HG03354 (cell line): Measurements from ENCODE around the gene AFAP1L2.
A peak's percentile ranks its signal among the peaks of the same experiment; 100 is the strongest.

ENCODE experiments used
- ATAC-seq: cut with Tn5 transposase; IDR thresholded peaks from one replicate; pipeline ENCODE4 v1.9.1; 2021; ENCODE audit warnings: mild to moderate bottlenecking; ENCODE audit not compliant: unreplicated experiment, poor library complexity, severe bottlenecking

The AFAP1L2 gene

DNA sequence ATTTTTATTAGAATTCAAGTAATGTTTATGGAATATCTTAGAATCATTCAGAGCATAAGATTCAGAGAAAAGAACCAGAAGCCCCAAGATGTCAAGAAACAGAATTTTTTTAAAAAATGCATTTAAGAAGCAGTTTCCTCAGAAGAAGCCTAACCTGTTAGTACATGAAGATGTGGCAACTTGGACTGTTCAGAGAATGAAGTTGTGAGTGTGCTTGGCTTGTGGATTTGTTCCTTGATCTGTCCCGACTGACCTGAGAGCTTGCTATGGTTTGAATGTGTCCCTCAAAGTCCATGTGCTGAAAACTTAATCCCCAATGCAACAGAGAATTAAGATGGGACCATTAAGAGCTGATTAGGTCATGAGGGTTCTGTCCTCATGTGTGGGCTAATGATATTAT is 13.8 kb upstream of the AFAP1L2 start:
- no peak for ATAC-seq

DNA sequence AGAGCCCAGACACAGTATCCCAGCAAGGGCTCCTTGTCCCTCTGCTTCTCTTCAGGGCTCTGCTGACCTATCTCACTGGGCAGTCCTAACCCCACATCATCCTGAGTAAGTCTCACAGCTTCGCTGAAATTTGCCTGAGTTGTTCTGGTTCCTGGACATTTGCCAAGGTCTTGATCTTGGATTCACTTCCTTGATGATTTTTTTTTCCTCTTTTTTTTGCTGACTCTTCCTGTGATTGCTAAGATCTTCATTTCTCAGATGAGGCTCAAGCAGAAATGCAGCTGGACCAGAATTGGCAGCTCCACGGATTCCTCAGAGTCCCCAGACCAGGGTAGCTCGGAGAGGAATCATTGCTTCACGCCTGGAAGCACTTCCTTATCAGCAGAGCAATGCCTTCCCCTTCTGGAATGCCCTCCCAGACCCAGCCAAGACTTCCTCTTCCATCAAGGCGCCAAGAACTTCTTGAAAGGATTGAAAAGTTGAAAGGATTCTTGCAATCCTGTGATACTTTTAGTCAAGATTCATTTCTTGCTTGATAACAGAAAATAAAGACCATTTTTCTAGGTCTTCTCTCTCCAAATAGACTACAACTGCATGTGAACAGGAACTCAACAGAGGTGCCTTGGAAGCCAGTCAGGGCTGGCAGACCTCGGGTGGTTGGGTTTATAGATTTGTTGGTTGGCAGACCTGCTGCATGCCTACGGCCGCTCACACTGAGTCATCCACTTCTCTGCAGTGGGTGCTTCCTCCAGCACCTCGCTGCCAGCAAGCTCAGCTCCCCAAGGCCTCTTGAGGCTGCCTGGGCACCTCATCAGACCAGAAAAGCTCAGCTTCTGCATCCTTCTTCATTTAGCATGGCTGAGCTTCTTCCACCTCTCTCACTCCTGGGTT is 8.8 kb upstream of the AFAP1L2 start:
- ATAC-seq = no peak

DNA sequence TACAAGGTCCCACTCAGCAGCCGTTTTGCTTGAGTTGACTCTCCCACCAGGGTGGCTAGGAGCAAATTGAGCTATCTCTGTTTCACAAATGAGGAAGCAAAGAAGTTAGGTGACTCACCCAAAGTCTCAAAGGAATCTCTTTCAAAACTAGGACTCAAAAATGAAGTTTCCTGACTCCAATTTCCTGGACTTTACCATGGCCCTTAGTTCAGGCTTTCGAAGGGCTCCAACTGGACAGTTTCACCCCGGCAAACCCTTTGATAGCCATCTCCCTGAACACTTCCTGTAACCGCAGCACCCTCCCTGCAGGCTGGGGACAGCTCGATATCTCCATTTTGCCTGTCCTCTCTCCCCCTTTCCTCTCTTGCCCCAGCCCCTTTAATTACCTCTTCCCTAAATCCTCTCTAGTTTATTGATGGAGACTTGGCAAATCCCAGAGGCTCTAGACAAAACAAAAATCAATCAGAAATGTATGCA is 4.7 kb upstream of the AFAP1L2 start:
- ATAC-seq = no peak

DNA sequence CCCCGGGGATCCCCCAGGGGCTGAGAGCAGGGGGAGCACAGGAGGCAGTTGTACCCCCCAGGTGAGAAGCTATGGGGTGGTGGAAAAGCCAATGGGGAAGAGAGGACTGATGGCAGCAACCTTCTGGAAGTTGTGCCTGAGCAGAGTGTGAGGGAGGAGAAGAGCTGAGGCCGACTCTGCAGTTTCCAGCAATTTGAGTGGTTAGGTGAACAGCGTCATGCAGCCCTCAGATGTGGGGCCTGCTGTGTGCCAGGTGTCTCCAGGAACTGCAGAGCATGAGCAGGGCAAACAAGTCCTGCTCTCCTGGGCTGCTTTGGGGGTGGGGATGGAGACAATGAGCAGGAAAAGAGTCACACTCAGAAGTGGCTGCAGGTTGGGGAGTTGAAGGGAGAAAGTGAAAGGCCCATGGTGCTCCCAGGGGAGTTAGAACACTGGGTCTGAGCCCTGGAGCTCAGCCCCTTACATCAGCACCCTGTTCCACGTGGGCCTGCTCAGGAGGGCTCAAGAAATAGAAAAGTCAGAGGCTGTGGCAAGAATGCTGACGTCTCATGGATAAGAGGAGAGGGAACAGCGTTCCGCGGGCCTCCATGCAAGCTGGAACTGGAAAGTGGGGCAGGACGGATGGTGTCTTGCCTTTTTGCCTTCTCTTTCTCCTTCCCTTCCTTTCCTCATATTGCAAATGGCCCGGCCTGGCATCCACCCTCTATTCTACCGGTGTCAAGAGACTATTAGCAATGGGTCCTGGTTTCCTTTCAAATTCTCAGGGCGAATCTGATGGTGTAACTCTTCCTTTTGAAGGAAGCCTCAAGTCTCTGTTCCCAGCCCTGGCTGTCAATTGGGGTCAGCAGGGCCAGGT is 4.0 kb upstream of the AFAP1L2 start:
- peak; percentile 52 for ATAC-seq

DNA sequence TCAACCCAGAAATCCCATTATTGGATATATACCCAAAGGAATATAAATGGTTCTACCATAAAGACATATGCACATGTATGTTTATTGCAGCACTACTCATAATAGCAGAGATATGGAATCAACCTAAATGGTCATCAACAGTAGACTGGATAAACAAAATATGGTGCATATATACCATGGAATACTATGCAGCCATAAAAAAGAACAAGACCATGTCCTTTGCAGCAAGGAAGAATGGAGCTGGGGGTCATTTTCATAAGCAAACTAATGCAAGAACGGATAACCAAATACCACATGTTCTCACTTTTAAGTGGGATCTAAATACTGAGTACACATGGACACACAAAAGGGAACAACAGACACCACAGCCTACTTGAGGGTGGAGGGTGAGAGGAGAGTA is 2.2 kb upstream of the AFAP1L2 start:
- no peak for ATAC-seq

DNA sequence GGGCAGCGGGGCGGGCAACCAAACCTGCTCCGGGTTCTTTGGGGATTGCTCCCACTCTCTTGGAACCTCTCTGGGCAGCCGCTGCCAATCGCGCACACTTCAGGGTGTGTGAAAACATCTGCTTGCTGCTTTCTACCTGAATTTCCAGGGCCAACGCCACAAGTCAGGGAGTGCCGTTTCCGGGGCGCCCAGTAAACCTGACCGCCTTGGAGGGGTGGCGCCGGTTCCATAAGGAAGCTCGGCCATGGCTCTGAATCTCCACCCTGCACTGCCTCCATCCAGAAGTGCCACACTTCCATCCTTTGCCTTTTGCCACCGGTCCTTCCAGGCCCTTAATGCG is 679 bp upstream of the AFAP1L2 start:
- ATAC-seq = no peak

DNA sequence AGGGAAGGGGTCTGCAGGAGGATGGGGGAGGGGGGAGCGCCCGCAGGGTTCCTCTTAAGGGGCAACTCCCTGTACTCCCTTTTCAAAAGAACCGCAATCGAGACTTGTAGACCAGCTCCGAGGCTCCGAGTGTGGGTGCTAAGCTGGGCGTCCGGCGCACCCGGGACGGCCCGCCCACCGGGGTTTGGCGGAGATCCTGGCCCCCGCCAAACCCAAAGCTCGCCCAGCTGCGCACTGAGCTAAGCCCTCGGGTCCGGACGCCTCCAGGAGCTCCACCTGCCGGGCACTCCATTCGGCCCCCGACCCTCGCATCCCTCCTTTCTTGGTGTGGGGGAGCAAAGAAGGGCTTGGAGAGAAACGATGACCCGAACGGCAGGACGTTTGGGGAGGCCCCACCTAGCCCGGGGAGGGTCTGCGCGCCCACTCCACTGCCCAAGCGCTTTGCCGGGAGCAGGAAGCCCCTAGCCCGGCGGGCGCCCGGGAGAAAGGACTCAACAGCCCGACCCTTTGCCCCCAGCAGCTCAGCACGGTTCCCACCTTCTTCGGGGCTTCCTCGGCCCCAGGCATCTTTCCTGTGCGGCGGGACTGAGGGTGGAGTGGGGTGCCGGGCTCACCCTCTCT is 651 bp downstream of the AFAP1L2 start:
- no peak for ATAC-seq

DNA sequence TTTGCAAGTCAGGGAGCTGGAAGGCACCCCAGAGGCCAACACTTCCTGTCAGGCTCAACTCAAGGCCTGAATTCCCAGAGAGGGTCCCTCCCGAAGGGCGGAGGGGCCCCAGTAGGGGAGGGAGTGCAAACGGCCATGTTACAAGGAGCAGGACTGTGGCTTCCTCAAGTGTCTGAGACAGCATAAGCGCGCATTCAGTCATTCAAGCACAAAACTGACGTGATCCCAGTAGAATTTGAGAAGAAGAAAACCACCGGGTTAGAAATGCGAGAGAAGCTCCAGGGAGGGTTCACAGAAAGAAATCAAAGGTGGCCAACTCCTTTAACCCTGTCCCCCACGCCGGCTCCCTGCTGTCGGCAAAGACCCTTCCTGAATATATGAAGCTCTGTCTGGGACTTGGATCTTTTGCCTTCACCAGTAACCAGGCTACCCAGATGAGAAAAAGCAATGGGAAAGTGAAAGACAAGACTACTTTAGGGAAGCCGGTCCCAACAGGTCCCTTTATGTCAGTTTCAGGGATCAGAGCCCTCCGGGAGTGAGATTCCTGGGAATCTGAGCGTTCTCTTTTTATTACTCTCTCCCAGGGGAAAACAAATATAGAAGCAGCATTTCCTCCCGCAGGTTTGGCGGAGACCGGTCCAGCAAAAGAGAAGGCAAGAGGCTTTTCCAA is 1.3 kb downstream of the AFAP1L2 start:
- ATAC-seq = no peak

DNA sequence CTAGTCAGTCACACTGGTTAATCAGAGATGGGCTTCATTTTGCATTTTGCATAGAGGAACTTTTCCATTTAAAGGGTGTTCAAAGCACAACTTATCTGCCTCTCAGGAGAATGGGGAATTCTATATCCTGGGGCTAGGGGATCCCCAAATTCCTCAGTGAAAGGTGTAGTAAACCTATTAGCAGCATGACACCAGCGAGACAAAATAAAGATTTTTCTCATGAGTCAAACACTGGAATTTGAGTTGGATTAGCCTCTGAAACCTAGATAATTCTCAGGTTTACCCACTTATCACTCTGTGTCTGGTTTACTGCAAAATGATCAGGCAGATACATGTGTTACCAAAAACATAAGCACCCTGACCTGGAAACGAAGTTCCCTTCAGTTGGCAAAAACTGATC is 2.1 kb downstream of the AFAP1L2 start:
- ATAC-seq = no peak

DNA sequence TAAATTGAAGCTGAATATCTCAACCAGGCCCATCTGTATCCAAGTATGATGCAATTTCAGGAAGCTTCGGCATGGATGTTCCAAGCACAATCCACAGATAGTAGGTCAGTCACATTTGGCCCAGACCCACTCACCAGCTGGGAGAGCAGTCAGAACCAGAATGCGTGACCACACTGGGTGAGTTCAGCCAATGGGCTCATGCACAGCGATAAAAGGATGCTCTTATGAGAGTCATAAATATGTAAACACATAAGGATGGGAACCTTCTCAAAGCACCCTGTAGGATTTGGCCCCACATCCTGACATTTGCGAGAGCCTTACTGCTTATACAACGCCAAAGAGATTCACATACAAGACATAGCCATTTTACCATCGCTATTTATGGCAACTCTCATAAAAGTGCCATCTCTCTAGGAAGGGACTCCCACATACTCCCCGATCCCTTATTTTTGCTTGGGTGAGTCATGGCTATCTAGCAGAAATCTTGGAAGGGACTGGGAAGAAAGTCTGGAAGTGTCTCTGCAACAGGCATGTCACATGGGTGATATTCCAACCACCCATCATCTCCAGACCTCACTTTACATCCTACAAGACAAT is 3.0 kb downstream of the AFAP1L2 start:
- no peak for ATAC-seq

DNA sequence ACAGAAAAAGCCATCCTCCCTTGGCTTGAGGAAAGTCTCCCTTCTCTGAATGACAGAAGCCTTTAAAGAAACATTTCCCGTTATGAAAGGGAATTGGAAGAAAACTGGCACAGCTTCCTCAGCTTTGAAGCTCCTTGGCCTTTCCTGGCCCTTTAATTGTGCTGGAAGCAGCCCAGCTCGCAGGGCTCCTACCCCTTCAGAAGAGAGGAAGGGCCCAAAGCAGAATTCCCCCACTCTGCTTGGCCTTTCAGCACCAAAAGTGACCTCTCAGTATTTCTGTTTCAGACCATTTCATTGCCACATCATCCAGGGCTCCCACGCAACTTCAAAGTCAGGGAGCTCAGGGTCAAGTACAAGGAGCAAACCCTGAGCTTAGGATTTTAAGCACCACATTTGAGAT is 4.2 kb downstream of the AFAP1L2 start:
- no peak for ATAC-seq

DNA sequence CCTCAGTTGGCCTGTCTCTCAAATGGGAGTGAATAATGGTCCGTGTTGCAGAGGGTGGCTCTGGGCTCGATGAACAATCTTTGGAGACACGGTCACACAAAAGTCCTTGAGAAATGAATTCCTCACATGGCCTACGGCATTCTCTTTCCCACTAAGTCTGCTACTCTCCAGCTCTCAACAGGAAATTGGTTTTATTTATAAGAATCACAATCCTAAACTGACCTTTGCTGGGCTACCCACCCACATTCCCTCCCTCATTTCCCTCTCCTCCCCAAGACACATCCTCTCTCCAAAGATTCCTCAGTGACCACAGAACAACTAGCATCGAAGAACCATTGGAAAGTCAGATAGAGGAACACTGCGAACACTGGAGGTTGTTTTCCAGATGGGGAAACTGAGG is 4.7 kb downstream of the AFAP1L2 start:
- no peak for ATAC-seq

DNA sequence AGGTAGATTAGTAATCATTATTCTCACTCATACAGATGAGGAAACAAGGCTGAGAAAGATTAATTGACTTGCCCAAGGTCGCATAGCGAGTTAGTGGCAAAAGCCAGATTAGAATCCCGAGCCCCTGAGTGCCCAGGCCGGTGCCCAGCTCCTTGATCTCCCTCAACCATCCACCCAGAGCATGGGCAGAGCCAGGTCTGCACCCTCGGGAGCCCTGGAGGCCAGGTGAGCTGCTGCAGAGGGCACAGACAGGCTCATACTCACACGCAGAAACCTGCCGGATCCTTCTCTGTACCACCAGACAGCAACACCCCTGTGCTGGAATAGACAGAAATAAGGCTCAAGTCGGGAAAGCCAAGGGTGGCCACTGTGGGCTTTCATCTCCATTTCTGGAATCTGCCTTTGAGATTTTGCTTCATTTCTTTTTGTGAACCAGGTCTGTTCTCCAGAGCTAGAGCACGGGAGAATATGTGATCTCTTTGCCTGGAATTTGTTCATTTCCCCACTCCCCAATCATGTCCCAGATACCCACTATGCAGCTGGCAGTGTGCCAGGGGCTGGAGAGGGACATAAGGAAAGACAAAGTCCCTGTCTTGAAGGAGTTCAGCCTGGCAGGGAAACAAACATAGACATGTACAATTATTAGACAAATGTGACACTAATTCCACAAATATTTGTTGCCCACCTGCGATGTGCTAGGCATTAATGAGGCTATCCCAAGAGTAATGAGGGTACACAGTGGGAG is 5.5 kb downstream of the AFAP1L2 start:
- no peak for ATAC-seq

DNA sequence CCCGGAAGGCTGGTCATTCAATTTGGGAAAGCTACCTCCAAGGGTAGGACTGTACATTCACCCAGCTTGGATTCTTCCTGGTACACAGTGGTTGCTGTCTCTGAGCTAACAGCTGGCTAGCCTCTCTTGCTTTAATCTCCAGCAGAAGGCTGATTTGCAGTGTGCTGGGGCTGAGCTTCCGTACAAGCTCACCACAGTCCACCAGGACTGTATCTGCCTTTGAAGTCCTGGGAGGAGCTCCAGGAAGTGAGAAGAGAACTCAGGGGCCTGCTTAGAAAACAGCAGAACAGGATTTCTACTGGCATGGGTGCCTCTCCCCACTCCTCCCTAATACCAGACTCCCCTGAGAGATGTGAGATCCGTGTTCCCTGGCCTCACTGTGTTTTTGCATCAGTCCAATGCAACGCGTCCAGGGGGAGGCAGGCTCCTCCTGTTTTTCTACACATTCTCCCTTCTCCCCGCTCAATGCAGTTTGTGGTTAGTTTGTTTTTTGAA is 6.6 kb downstream of the AFAP1L2 start:
- no peak for ATAC-seq

DNA sequence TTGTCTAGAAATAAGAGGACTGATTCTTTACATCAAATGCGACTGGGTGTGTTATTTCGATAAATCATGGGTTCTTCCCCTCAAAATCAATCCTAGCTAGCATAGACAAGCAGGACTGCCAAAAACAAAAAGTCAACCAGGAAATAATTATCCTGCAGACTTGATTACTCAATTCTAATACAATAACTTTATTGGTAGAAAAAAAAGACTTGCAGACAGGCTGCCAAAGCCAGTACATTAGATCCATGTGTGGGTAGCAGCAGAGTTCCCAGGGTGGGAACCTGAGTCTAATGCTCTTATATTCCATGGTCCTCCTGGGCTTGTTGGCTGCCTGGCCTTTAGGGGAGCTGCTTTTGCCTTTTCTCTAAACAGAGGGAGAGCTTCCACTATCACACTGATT is 7.8 kb downstream of the AFAP1L2 start:
- no peak for ATAC-seq

DNA sequence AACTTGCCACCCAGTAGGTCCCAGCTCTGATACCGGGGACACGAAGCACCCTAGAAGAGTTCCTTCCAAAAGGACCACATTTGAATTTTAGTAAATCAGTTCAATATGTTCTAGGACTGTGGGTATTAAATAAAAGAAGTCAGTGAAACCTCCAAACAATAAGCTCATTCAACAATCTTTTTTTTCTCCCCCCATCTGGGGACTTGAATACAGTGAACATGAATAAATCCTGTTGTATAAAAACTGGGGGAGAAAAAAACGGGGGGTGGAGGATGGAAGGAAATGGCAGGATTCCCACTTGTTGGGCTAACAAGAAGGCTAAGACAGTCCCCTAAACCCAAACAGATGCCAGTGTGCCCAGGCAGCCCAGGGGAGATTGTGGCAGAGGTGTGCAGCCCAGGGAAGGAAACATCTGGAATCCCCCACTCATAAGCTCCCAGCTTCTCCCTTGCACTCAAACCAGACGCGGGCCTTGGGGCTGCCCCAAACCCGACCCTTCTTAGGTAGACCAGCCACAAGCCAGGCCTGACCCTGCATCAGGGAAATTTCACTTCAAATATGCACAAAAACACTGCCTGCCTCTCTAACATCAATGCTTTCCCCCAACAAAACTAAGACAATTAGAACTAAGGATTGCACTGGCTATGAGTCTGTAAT is 8.8 kb downstream of the AFAP1L2 start:
- no peak for ATAC-seq

DNA sequence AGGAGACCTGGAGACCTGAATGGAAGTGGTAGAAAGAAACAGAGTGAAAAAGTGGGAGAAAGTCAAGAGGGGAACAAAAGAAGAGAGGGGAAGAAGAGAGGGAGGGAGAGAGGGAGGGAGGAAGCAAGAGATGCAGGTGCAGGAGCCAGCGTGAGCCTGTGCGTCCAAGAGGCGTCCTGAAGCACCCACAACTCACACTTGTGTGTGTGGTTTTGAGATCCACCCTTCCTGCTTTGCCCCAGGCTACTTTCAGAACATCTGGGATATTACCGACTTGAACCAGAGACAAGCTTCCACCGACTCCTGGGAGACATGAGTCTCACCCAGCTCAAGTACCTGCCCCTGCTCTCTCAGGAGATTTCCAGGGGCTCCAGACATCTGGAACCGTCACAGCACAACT is 9.8 kb downstream of the AFAP1L2 start:
- ATAC-seq = no peak

DNA sequence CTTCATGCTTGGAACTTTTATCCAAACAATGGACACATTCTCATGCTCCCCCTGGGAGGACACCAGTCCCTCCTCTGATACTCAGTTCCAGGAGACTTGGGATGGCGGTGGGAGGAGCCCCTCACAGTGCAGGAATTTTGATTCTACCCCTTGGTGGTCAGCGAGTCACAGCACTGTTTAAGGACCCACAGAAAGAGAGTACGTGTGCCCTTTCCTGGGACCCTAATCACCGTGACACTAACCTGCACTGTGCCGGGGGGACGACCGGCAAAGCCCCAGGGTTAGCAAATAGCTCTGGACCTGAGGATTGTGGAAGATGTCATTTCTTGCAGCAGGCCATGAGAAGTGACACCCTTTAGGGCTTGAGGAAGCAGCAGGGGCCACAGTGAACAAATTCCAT is 10.4 kb downstream of the AFAP1L2 start:
- no peak for ATAC-seq
